GM12878 (cell line): ENCODE results near the gene KLK5. TPM values are rescaled to one million over a fixed set of nuclear protein-coding genes. Genes with fewer than 3 reads are reported as not detected.

Source experiments
- ATAC-seq: fragments of 200-7000 bp; cut with Tn5 transposase; 3 replicates; pipeline ENCODE4 v1.9.1; 2020; ENCODE audit warnings: mild to moderate bottlenecking, moderate library complexity
- BruUV-seq: library from RNA; stranded (reverse); fragments of 400-500 nt; replicated peaks from 2 replicates; lab custom pipeline; 2021; lab: Mats Ljungman, UMichigan
- CTCF ChIA-PET: fragments of 300-600 bp; sonication (Branson Sonifier 250); formaldehyde crosslinking; extraction: SDS; loops from one replicate; lab custom pipeline; 2021; ENCODE audit warnings: inconsistent platforms; lab: Yijun Ruan, JAX
- POLR2A ChIA-PET: fragments of 350-600 bp; formaldehyde crosslinking; extraction: SDS; loops from one replicate; lab custom pipeline; 2021; ENCODE audit warnings: inconsistent platforms; lab: Charles Lee
- RAD21 ChIA-PET: fragments of 300-600 bp; sonication (Branson Sonifier 250); formaldehyde crosslinking; loops from one replicate; lab custom pipeline; 2023; ENCODE audit warnings: antibody characterized with exemption; ENCODE audit not compliant: unreplicated experiment; lab: Charles Lee
- SMC1A ChIA-PET: fragments of 300-600 bp; sonication (Branson Sonifier 250); formaldehyde crosslinking; loops from one replicate; lab custom pipeline; 2023; ENCODE audit not compliant: unreplicated experiment, uncharacterized antibody; lab: Charles Lee
- DNase-seq: peaks from one replicate; pipeline ENCODE4 v3.0.0-alpha.2; 2011; ENCODE audit warnings: low read depth, low spot score
- FAIRE-seq: peaks from 3 replicates; lab custom pipeline; 2011; peaks lifted over from hg19 to GRCh38; lab: Jason Lieb, UNC
- H2AFZ ChIP-seq: 2 replicates; pipeline ENCODE4 v1.6.0; 2011; ENCODE audit warnings: low read depth, low read length, control low read depth; ENCODE audit not compliant: control insufficient read depth
- H3K27ac ChIP-seq: 2 replicates; pipeline ENCODE4 v1.5.1; 2011; ENCODE audit warnings: control low read depth; ENCODE audit not compliant: control insufficient read depth, insufficient read depth
- H3K27me3 ChIP-seq, 2 experiments: replicated peaks in 1 of 2; 2 replicates each; pipeline versions ENCODE4 v1.6.0 to v1.6.1; 2011; ENCODE audit warnings: low read length in 1 of 2; ENCODE audit not compliant: control insufficient read depth in 2 of 2, insufficient read depth in 2 of 2
- H3K36me3 ChIP-seq, 2 experiments: 2 replicates each; pipeline ENCODE4 v1.5.1; 2011; ENCODE audit warnings: low read length in 1 of 2; ENCODE audit not compliant: control insufficient read depth in 2 of 2, insufficient read depth in 2 of 2
- H3K4me1 ChIP-seq: 2 replicates; pipeline ENCODE4 v1.6.1; 2011; ENCODE audit warnings: mild to moderate bottlenecking, low read length, moderate library complexity, mixed read lengths; ENCODE audit not compliant: control insufficient read depth, insufficient read depth
- H3K4me2 ChIP-seq: 2 replicates; pipeline ENCODE4 v1.6.0; 2011; ENCODE audit warnings: control low read depth; ENCODE audit not compliant: control insufficient read depth, insufficient read depth
- H3K4me3 ChIP-seq: fragments of 200-600 bp; sonication (generic); 2 replicates; pipeline ENCODE4 v1.5.1; 2016
- H3K79me2 ChIP-seq: 2 replicates; pipeline ENCODE4 v1.6.0; 2011; ENCODE audit warnings: low read length; ENCODE audit not compliant: control insufficient read depth, insufficient read depth
- H3K9ac ChIP-seq: 2 replicates; pipeline ENCODE4 v1.8.0; 2011; ENCODE audit warnings: low read length, control low read depth, mixed read lengths; ENCODE audit not compliant: control insufficient read depth, insufficient read depth
- H3K9me3 ChIP-seq: replicated peaks from 3 replicates; pipeline ENCODE4 v1.5.1; 2011; ENCODE audit warnings: mild to moderate bottlenecking, low read length; ENCODE audit not compliant: control insufficient read depth, insufficient read depth
- H4K20me1 ChIP-seq: 2 replicates; pipeline ENCODE4 v1.6.0; 2011; ENCODE audit not compliant: control insufficient read depth, insufficient read depth
- CBX3 ChIP-seq: fragments of 200-600 bp; sonication (generic); IDR thresholded peaks from 2 replicates; pipeline ENCODE4 v1.6.1; 2016; ENCODE audit warnings: low read depth, borderline replicate concordance
- IRF4 ChIP-seq: IDR thresholded peaks from 2 replicates; pipeline ENCODE4 v1.6.1; 2011; ENCODE audit warnings: low read depth, low read length
- STAT1 ChIP-seq: fragments of 450-650 bp; conservative IDR thresholded peaks from 2 replicates; pipeline ENCODE4 v1.6.1; 2014; ENCODE audit warnings: antibody characterized with exemption, mild to moderate bottlenecking
- WGBS: methylation state at CpG from one replicate; pipeline ENCODE4 v1.1.6; 2016; ENCODE audit warnings: low lambda C conversion rate; ENCODE audit not compliant: insufficient replicate concordance, insufficient coverage; ENCODE audit errors: missing lambda C conversion rate; 5-methylcytosine and 5-hydroxymethylcytosine counted together
- in situ Hi-C: fragments of 300-500 bp; cut with MboI; formaldehyde crosslinking; loops from 9 replicates; pipeline ENCODE4 v1.14.3; 2018; ENCODE audit warnings: mixed read lengths
- intact Hi-C: fragments of 100-400 bp; cut with micrococcal nuclease; formaldehyde crosslinking; loops from one replicate; pipeline ENCODE4 v1.14.2; 2022; ENCODE audit not compliant: unreplicated experiment
- polyA plus RNA-seq, 11 experiments: library from polyadenylated mRNA; depleted of rRNA in 4 of 11; unstranded in 6 of 11; stranded (reverse) in 5 of 11; fragments of >200 nt; fragmentation: Nextera tagmentation in 4 of 11; fragmentation: Illumina TruSeq in 1 of 11; extraction: Ambion mirVana in 4 of 11; extraction: Trizol in 1 of 11; gene quantifications; 1 replicate in 1 of 11; 2 replicates in 10 of 11; pipeline versions ENCODE4 v1.2.1 to v1.2.3, GENCODE V29; 2011 to 2016; ENCODE audit warnings: inconsistent platforms in 2 of 11, missing spikeins in 2 of 11, low read depth in 1 of 11
- total RNA-seq, 4 experiments: library from RNA; depleted of rRNA in 3 of 4; stranded (reverse); fragments of >200 nt in 3 of 4; fragmentation: Illumina TruSeq in 1 of 4; extraction: Trizol in 1 of 4; gene quantifications; 2 replicates each; pipeline versions ENCODE4 v1.2.1 to v1.2.3, GENCODE V29; 2013 to 2021
- TF ChIP-seq, protein P1 (sequence below): fragments of 450-650 bp; formaldehyde crosslinking; IDR thresholded peaks from 2 replicates; pipeline ENCODE4 v1.5.0; 2022; ENCODE audit warnings: mild to moderate bottlenecking, missing genetic modification characterization

KLK5 gene
- total and polyA plus RNA-seq, 10 of the 15 experiments (the other 5 are each of a cell fraction or from before 2014, with no cell fraction given): 0.16 TPM; not detected in 9

DNA sequence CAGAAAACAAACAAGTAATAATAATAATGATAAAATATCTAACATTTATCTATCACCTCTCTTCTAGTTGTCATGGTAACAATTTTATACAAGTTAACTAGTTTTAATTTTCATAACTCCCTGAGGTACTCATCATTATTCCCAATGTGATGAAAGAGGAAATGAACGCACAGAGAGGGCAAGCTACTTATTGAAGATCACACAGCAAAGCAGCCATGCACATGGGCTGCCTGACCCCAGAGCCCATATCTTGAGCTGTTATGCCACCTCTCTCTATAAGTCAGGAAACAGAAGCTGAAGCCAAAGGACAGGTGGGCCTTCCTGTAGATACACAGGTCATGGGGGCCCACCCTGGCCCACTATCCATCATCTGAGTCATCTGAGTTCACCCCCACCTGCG, 36.8 kb downstream of the KLK5 start:
- BruUV-seq: no TSS peak
- FAIRE-seq (no peak), ATAC-seq (no peak), DNase-seq (no peak)
- intact Hi-C loops (no loop called here), in situ Hi-C loops (no loop called here)
- Histone ChIP-seq H3K9ac (no peak overlapping the region), H3K4me3 (no peak overlapping the region), H3K4me2 (no peak overlapping the region), H3K27ac (no peak overlapping the region), H4K20me1 (no peaks in the 10 kb centered on the region), H2AFZ (no peak overlapping the region), H3K4me1 (no peaks in the 10 kb centered on the region), H3K79me2 (no peaks in the 10 kb centered on the region), H3K9me3 (no peaks in the 10 kb centered on the region), H3K36me3 (no peaks in the 10 kb centered on the region), H3K27me3 (peaks cover 4 to 8% of the 10 kb centered on the region in 2 experiments; a peak in 3 of 4 replicates)
- ChIA-PET CTCF (no interaction called here), SMC1A (no interaction called here), RAD21 (no interaction called here), POLR2A (no interaction called here)
- WGBS: 46% methylated on average over 2 of the region's 2 CpGs
- TF ChIP-seq, protein P1, sequence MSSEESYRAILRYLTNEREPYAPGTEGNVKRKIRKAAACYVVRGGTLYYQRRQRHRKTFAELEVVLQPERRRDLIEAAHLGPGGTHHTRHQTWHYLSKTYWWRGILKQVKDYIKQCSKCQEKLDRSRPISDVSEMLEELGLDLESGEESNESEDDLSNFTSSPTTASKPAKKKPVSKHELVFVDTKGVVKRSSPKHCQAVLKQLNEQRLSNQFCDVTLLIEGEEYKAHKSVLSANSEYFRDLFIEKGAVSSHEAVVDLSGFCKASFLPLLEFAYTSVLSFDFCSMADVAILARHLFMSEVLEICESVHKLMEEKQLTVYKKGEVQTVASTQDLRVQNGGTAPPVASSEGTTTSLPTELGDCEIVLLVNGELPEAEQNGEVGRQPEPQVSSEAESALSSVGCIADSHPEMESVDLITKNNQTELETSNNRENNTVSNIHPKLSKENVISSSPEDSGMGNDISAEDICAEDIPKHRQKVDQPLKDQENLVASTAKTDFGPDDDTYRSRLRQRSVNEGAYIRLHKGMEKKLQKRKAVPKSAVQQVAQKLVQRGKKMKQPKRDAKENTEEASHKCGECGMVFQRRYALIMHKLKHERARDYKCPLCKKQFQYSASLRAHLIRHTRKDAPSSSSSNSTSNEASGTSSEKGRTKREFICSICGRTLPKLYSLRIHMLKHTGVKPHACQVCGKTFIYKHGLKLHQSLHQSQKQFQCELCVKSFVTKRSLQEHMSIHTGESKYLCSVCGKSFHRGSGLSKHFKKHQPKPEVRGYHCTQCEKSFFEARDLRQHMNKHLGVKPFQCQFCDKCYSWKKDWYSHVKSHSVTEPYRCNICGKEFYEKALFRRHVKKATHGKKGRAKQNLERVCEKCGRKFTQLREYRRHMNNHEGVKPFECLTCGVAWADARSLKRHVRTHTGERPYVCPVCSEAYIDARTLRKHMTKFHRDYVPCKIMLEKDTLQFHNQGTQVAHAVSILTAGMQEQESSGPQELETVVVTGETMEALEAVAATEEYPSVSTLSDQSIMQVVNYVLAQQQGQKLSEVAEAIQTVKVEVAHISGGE: no peak
- TF ChIP-seq IRF4: no peak
- TF ChIP-seq CBX3: no peak
- TF ChIP-seq STAT1: no peak
